Right lobe of liver (tissue), 6 donors: ENCODE measurements around the gene NEO1. TPM values are rescaled to one million over a fixed set of nuclear protein-coding genes. Genes with fewer than 3 reads are reported as not detected.

Source experiments
- ATAC-seq, 4 donors: fragments of 200-7000 bp; cut with Tn5 transposase; one replicate each; pipeline ENCODE4 v1.9.1; 2020; ENCODE audit warnings: mild to moderate bottlenecking in 4 of 4, moderate library complexity in 4 of 4
- DNase-seq, 3 donors: peaks; one replicate each; pipeline ENCODE4 v3.0.0-alpha.2; 2020
- H3K27ac ChIP-seq, 3 donors: fragments of 200-600 bp; one replicate each; pipeline ENCODE4 v1.8.0; 2022
- H3K27me3 ChIP-seq, 2 donors: fragments of 200-600 bp; one replicate each; pipeline ENCODE4 v1.8.0; 2022
- H3K36me3 ChIP-seq, 4 donors: fragments of 200-600 bp; sonication (generic) in 1 of 4; one replicate each; pipeline versions ENCODE4 v1.5.1 to v1.8.0; 2017 to 2022; ENCODE audit warnings: control low read depth in 1 of 4
- H3K4me1 ChIP-seq, 4 donors: fragments of 200-600 bp; sonication (generic) in 1 of 4; one replicate each; pipeline versions ENCODE4 v1.5.1 to v1.8.0; 2017 to 2022; ENCODE audit warnings: control low read depth in 1 of 4
- H3K4me3 ChIP-seq, 3 donors: fragments of 200-600 bp; one replicate each; pipeline ENCODE4 v1.8.0; 2022
- H3K9me3 ChIP-seq, 4 donors: fragments of 200-600 bp; sonication (generic) in 1 of 4; one replicate each; pipeline versions ENCODE4 v1.5.1 to v1.8.0; 2017 to 2022; ENCODE audit warnings: control low read depth in 1 of 4
- POLR2A ChIP-seq: fragments of 450-650 bp; IDR thresholded peaks from one replicate; pipeline ENCODE4 v1.6.1; 2017; ENCODE audit warnings: antibody characterized with exemption, mild to moderate bottlenecking
- WGBS: methylation state at CpG from one replicate; pipeline ENCODE4 v1.1.6; 2018; ENCODE audit warnings: low coverage, low lambda C conversion rate; ENCODE audit not compliant: insufficient coverage; ENCODE audit errors: missing lambda C conversion rate; 5-methylcytosine and 5-hydroxymethylcytosine counted together
- intact Hi-C, 2 donors: fragments of 100-400 bp; cut with DNase I; formaldehyde crosslinking; loops; one replicate each; pipeline versions ENCODE4 v1.11.2 to v1.14.1; 2022
- total RNA-seq, 6 experiments: library from RNA; depleted of rRNA in 2 of 6; stranded (reverse); fragments of >200 nt in 2 of 6; fragmentation: NEBNext Ultra II Directional in 3 of 6; extraction: Animal tissue kit (Norgen Biotek cat#: 25700) in 3 of 6; gene quantifications; one replicate each; pipeline versions ENCODE4 v1.1.0 to v1.2.4, GENCODE V29; 2016 to 2023
- TF ChIP-seq, protein P1 (sequence below), 4 donors: fragments of 200-600 bp in 3 of 4; fragments of 450-650 bp in 1 of 4; IDR thresholded peaks; one replicate each; pipeline versions ENCODE4 v1.5.1 to v1.8.0; 2016 to 2022; ENCODE audit warnings: antibody characterized with exemption in 4 of 4, mild to moderate bottlenecking in 2 of 4
- donor health status: DM: no; HTN: yes; CAD: no.
- donor health status: DM: no; HTN: no; CAD: no.
- donor health status: DM: no; HTN: no; CAD: no.
- donor health status: DM: no; HTN: yes; CAD: no.
- donor health status: DM: no; HTN: yes; CAD: no.

NEO1 gene
- total RNA-seq, 6 experiments from 2014 or later = 8.3 to 13.2 (median 10.3) TPM

DNA sequence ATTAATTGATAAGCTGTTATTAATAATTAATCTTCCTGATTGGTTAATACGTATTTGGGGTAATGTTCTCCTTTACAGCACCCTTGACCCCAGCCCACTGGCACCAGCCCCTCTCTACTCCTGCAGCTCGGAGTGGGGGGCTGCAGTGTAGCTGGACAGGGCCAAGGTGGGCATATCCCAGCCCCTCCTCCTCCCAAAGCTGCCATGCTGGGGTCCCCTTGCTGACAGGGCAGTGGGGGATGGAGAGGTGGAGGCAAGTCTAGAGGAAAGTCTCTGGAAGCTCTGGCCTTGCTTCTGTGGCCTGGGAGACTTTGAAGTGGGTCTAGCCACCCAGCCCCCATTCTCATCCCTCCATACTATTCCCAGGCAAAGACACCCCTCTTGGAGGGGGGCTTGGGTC, 280.7 kb downstream of the NEO1 start:
- Histone ChIP-seq H3K36me3 (no peaks in the 10 kb centered on the region), H3K27me3 (no peaks in the 10 kb centered on the region), H3K9me3 (no peaks in the 10 kb centered on the region), H3K4me1 (no peaks in the 10 kb centered on the region), H3K27ac (no peak overlapping the region), H3K4me3 (no peak overlapping the region)
- 46% methylated on average over 2 of the region's 2 CpGs for WGBS
- TF ChIP-seq POLR2A = no peak
- TF ChIP-seq, protein P1, sequence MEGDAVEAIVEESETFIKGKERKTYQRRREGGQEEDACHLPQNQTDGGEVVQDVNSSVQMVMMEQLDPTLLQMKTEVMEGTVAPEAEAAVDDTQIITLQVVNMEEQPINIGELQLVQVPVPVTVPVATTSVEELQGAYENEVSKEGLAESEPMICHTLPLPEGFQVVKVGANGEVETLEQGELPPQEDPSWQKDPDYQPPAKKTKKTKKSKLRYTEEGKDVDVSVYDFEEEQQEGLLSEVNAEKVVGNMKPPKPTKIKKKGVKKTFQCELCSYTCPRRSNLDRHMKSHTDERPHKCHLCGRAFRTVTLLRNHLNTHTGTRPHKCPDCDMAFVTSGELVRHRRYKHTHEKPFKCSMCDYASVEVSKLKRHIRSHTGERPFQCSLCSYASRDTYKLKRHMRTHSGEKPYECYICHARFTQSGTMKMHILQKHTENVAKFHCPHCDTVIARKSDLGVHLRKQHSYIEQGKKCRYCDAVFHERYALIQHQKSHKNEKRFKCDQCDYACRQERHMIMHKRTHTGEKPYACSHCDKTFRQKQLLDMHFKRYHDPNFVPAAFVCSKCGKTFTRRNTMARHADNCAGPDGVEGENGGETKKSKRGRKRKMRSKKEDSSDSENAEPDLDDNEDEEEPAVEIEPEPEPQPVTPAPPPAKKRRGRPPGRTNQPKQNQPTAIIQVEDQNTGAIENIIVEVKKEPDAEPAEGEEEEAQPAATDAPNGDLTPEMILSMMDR (IDR thresholded peaks at IDR 0.05) = no peak
- ATAC-seq (no peak), DNase-seq (peak in 2 of 3 donors; percentile 8 to 21)
- intact Hi-C loops = no loop called here

DNA sequence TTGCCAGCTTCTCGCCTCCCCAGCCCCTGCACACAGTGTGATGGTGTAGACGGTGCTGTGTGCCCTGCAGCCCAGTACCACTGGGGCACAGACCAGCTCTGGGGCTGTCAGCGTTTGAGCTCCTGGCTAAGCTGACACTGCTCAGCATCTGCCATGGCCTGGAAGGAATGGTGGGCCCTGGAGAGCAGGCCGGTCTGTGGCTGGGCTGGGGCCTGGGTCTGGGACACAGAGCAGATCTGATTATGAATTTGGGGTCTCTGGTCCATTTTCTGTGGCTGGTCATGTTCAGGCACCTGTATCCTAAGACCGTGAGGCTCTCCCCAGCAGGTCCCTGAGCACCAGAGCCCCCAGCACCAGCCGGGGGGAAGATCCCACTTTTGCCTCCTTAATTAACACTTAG, 281.8 kb downstream of the NEO1 start:
- Histone ChIP-seq H3K4me1 (no peaks in the 10 kb centered on the region), H3K27ac (no peak overlapping the region), H3K4me3 (no peak overlapping the region), H3K9me3 (no peaks in the 10 kb centered on the region), H3K36me3 (no peaks in the 10 kb centered on the region), H3K27me3 (no peaks in the 10 kb centered on the region)
- intact Hi-C loops = no loop called here
- TF ChIP-seq, protein P1 (IDR thresholded peaks at IDR 0.05) = no peak
- no peak for TF ChIP-seq POLR2A
- ATAC-seq = no peak
- peak in 1 of 3 donors; percentile 8 for DNase-seq
- WGBS = 60% methylated on average over 1 of the region's 6 CpGs

DNA sequence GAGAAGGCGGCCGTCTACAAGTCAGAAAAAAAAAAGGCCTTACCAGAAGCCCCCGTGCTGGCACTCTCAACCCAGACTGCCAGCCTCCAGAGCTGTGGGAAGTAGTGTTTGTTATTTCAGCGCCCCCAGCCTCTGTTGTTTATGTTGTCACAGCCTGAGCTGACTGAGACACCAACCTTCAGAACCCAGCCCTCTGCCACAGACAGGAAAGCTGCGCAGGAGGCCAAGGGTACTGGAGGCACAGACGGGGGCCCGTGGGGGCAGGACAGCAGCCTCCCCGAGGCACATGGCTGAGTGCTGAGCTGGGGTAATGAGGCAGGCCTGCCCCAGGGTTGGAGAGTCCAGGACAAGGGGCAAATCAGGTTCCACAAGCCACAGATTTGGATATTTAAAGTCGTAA, 282.8 kb downstream of the NEO1 start:
- intact Hi-C loops = no loop called here
- Histone ChIP-seq H3K4me1 (no peaks in the 10 kb centered on the region), H3K4me3 (no peak overlapping the region), H3K27ac (no peak overlapping the region), H3K9me3 (no peaks in the 10 kb centered on the region), H3K27me3 (no peaks in the 10 kb centered on the region), H3K36me3 (no peaks in the 10 kb centered on the region)
- no peak for TF ChIP-seq POLR2A
- TF ChIP-seq, protein P1 (IDR thresholded peaks at IDR 0.05) = no peak
- 0% methylated on average over 1 of the region's 9 CpGs for WGBS
- DNase-seq = peak in 2 of 3 donors; percentile 3 to 38
- ATAC-seq = no peak

DNA sequence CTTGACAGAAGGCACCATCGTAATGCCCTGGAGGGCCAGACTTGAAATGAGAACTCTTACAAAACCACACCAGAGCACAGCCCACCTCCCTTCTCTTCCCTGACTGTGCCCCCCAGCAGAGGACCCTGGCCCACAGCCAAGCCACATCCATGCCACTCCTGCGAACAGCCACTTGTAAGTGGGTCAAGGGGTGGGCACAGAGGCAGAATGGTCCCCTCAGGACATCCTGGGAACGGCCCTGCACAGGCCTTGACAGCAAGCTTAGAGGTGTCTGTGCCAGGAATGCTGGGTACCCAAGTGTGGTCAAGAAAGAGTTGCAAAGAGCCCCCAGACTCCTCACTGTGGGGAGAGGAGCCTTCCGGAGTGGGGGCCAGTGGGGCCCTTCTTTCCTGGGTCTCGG, 283.2 kb downstream of the NEO1 start:
- H3K27ac ChIP-seq = no peak overlapping the region

More for the DNA sequence above, 283.2 kb downstream of the NEO1 start:
- intact Hi-C loops = no loop called here
- ATAC-seq (no peak), DNase-seq (peak in 2 of 3 donors; percentile 6 to 25)
- no CpG with 5 or more reads among the region's 5 CpGs for WGBS
- no peaks in the 10 kb centered on the region for H3K4me1 ChIP-seq
- H3K36me3 ChIP-seq = no peaks in the 10 kb centered on the region
- TF ChIP-seq POLR2A = no peak
- TF ChIP-seq, protein P1 (IDR thresholded peaks at IDR 0.05) = no peak
- H3K4me3 ChIP-seq = no peak overlapping the region
- H3K9me3 ChIP-seq = no peaks in the 10 kb centered on the region
- H3K27me3 ChIP-seq = no peaks in the 10 kb centered on the region
